T-helper 2 cell treated with Interferon-gamma antibody and Interleukin-4, amounts not matched to agents 5 μg/mL and 100 μg/mL, for 36 hours (primary cell): Measurements from ENCODE around the gene S100A8.
"Not testable (repeated sequence)": the region's sequence is repeated elsewhere in the genome, so short reads cannot be mapped to it uniquely, and the experiment has no call there.

Source experiments
- DNase-seq: peaks from one replicate; pipeline ENCODE4 v3.0.0; 2021; ENCODE audit warnings: low spot score
- H3K27ac Mint-ChIP-seq: one replicate; pipeline ENCODE4 v1.8.0; 2021; ENCODE audit warnings: mild to moderate bottlenecking, mixed read lengths
- H3K27me3 Mint-ChIP-seq: one replicate; pipeline ENCODE4 v1.8.0; 2021; ENCODE audit warnings: low read depth, mixed read lengths
- H3K36me3 Mint-ChIP-seq: one replicate; pipeline ENCODE4 v1.8.0; 2021; ENCODE audit warnings: low read depth, mixed read lengths
- H3K4me1 Mint-ChIP-seq: one replicate; pipeline ENCODE4 v1.8.0; 2021; ENCODE audit warnings: low read depth, mixed read lengths
- H3K4me3 Mint-ChIP-seq: one replicate; pipeline ENCODE4 v1.8.0; 2022; ENCODE audit warnings: mild to moderate bottlenecking, moderate library complexity, mixed read lengths
- H3K9me3 Mint-ChIP-seq: one replicate; pipeline ENCODE4 v1.8.0; 2021; ENCODE audit warnings: mixed read lengths

S100A8 gene

GRCh38 chr1:153428073-153428638, 37.3 kb upstream of the S100A8 start:
- DNase-seq = no peak
- Mint-ChIP-seq H3K36me3 (no peaks in the 10 kb centered on the region), H3K4me1 (no peaks in the 10 kb centered on the region), H3K27me3 (no peaks in the 10 kb centered on the region), H3K4me3 (no peak overlapping the region), H3K27ac (no peak overlapping the region), H3K9me3 (no peaks in the 10 kb centered on the region)

- H3K27me3 Mint-ChIP-seq = no peaks in the 10 kb centered on the region
- no peaks in the 10 kb centered on the region for H3K36me3 Mint-ChIP-seq
- H3K4me3 Mint-ChIP-seq = no peak overlapping the region
- H3K9me3 Mint-ChIP-seq = no peaks in the 10 kb centered on the region
- DNase-seq = no peak
- no peak overlapping the region for H3K27ac Mint-ChIP-seq
- H3K4me1 Mint-ChIP-seq = no peaks in the 10 kb centered on the region
These were observed 35.9 kb upstream of the S100A8 start for GRCh38 chr1:153426809-153427208.

GRCh38 chr1:153422450-153423068, 31.7 kb upstream of the S100A8 start:
- Mint-ChIP-seq H3K27me3 (no peaks in the 10 kb centered on the region), H3K4me3 (no peak overlapping the region), H3K36me3 (no peaks in the 10 kb centered on the region), H3K4me1 (no peaks in the 10 kb centered on the region), H3K27ac (no peak overlapping the region), H3K9me3 (no peaks in the 10 kb centered on the region)
- peak; percentile 36 for DNase-seq

- Mint-ChIP-seq H3K9me3 (no peaks in the 10 kb centered on the region), H3K27me3 (no peaks in the 10 kb centered on the region), H3K4me1 (no peaks in the 10 kb centered on the region), H3K36me3 (no peaks in the 10 kb centered on the region), H3K4me3 (no peak overlapping the region), H3K27ac (no peak overlapping the region)
- DNase-seq = no peak
These were observed 29.4 kb upstream of the S100A8 start for GRCh38 chr1:153420306-153420705.

- not testable (repeated sequence) for DNase-seq, H3K4me3 Mint-ChIP-seq, H3K4me1 Mint-ChIP-seq, H3K27ac Mint-ChIP-seq, H3K27me3 Mint-ChIP-seq, H3K9me3 Mint-ChIP-seq, H3K36me3 Mint-ChIP-seq
These were observed 28.5 kb upstream of the S100A8 start for GRCh38 chr1:153419436-153419793.

- H3K4me3 Mint-ChIP-seq, H3K36me3 Mint-ChIP-seq, DNase-seq, H3K27ac Mint-ChIP-seq, H3K27me3 Mint-ChIP-seq, H3K4me1 Mint-ChIP-seq, H3K9me3 Mint-ChIP-seq: not testable (repeated sequence)
These were observed 28.0 kb upstream of the S100A8 start for GRCh38 chr1:153418758-153419435.

- DNase-seq = no peak
- Mint-ChIP-seq H3K4me1 (no peaks in the 10 kb centered on the region), H3K27me3 (no peaks in the 10 kb centered on the region), H3K27ac (no peak overlapping the region), H3K36me3 (no peaks in the 10 kb centered on the region), H3K4me3 (no peak overlapping the region), H3K9me3 (no peaks in the 10 kb centered on the region)
These were observed 26.4 kb upstream of the S100A8 start for GRCh38 chr1:153417136-153417888.

GRCh38 chr1:153415850-153416570, 25.1 kb upstream of the S100A8 start, which contains the start of gene S100A7A:
S100A7A (plus strand) TSS chr1:153416520; CDS start chr1:153418083, 1,563 bp downstream.
- DNase-seq = no peak
- Mint-ChIP-seq H3K27me3 (peaks cover 4% of the 10 kb centered on the region), H3K9me3 (no peaks in the 10 kb centered on the region), H3K4me1 (no peaks in the 10 kb centered on the region), H3K36me3 (no peaks in the 10 kb centered on the region), H3K4me3 (no peak within 1 kb of the TSS), H3K27ac (no peak within 1 kb of the TSS)

- not testable (repeated sequence) for H3K9me3 Mint-ChIP-seq, H3K27ac Mint-ChIP-seq, H3K4me1 Mint-ChIP-seq, H3K4me3 Mint-ChIP-seq, H3K36me3 Mint-ChIP-seq, DNase-seq
- H3K27me3 Mint-ChIP-seq = peaks cover 13% of the 10 kb centered on the region
These were observed 23.1 kb upstream of the S100A8 start for GRCh38 chr1:153413961-153414360.

GRCh38 chr1:153407274-153407673, 16.4 kb upstream of the S100A8 start:
- H3K27me3 Mint-ChIP-seq = peaks cover 17% of the 10 kb centered on the region
- H3K27ac Mint-ChIP-seq, H3K9me3 Mint-ChIP-seq, H3K36me3 Mint-ChIP-seq, H3K4me1 Mint-ChIP-seq, H3K4me3 Mint-ChIP-seq, DNase-seq: not testable (repeated sequence)

- not testable (repeated sequence) for H3K4me1 Mint-ChIP-seq, H3K9me3 Mint-ChIP-seq, H3K36me3 Mint-ChIP-seq, DNase-seq, H3K27ac Mint-ChIP-seq, H3K4me3 Mint-ChIP-seq
- peaks cover 16% of the 10 kb centered on the region for H3K27me3 Mint-ChIP-seq
These were observed 15.1 kb upstream of the S100A8 start for GRCh38 chr1:153405825-153406599.

- peak; percentile 23 for DNase-seq
- peaks cover 11% of the 10 kb centered on the region for H3K27me3 Mint-ChIP-seq
These were observed 13.9 kb upstream of the S100A8 start for GRCh38 chr1:153404768-153405167.

GRCh38 chr1:153404086-153404635, 13.3 kb upstream of the S100A8 start:
- H3K9me3 Mint-ChIP-seq = no peaks in the 10 kb centered on the region
- H3K36me3 Mint-ChIP-seq = no peaks in the 10 kb centered on the region
- H3K27me3 Mint-ChIP-seq = peaks cover 7% of the 10 kb centered on the region
- no peak overlapping the region for H3K4me3 Mint-ChIP-seq
- DNase-seq = no peak
- H3K4me1 Mint-ChIP-seq = peaks cover 2% of the 10 kb centered on the region
- no peak overlapping the region for H3K27ac Mint-ChIP-seq

More at GRCh38 chr1:153404768-153405167, 13.9 kb upstream of the S100A8 start:
- Mint-ChIP-seq H3K9me3 (no peaks in the 10 kb centered on the region), H3K4me1 (peaks cover 2% of the 10 kb centered on the region), H3K4me3 (no peak overlapping the region), H3K27ac (no peak overlapping the region), H3K36me3 (no peaks in the 10 kb centered on the region)
